Body of pancreas (tissue), 4 donors: ENCODE data around the gene DLGAP1. TPM values are rescaled to one million over a fixed set of nuclear protein-coding genes. Genes with fewer than 3 reads are reported as not detected.
"Not testable (repeated sequence)": the region's sequence is repeated elsewhere in the genome, so short reads cannot be mapped to it uniquely, and the experiment has no call there.

ENCODE experiments used
- ATAC-seq: fragments of 150-250 bp; one replicate; pipeline ENCODE4 v1.9.1; 2016
- DNase-seq, 4 donors: peaks; one replicate each; pipeline ENCODE4 v3.0.0-alpha.2; 2019
- H3K27ac ChIP-seq, 4 donors: fragments of 200-600 bp; sonication (generic); 1 replicate in 3 of 4; 2 replicates in 1 of 4; pipeline versions ENCODE4 v1.5.1 to v1.6.1; 2016 to 2019; ENCODE audit warnings: mild to moderate bottlenecking in 1 of 4, mixed read lengths in 1 of 4, moderate library complexity in 1 of 4
- H3K27me3 ChIP-seq, 2 donors: fragments of 200-600 bp; sonication (generic); one replicate each; pipeline ENCODE4 v1.6.0; 2016; ENCODE audit warnings: mild to moderate bottlenecking in 1 of 2
- H3K36me3 ChIP-seq, 2 donors: fragments of 200-600 bp; sonication (generic); replicated peaks in 1 of 2; 2 replicates each; pipeline ENCODE4 v1.5.1; 2016; ENCODE audit warnings: low read depth in 2 of 2; ENCODE audit not compliant: insufficient read depth in 1 of 2
- H3K4me1 ChIP-seq: fragments of 200-600 bp; sonication (generic); one replicate; pipeline ENCODE4 v1.6.0; 2016
- H3K4me3 ChIP-seq, 2 donors: fragments of 200-600 bp; sonication (generic); 1 replicate in 1 of 2; 2 replicates in 1 of 2; pipeline ENCODE4 v1.5.1; 2016 to 2019
- H3K9me3 ChIP-seq, 3 donors: fragments of 200-600 bp; sonication (generic); 1 replicate in 2 of 3; 2 replicates in 1 of 3; pipeline ENCODE4 v1.5.1; 2016
- POLR2A ChIP-seq, 3 donors: fragments of 450-650 bp; IDR thresholded peaks; one replicate each; pipeline ENCODE4 v1.6.1; 2016; ENCODE audit warnings: antibody characterized with exemption in 3 of 3, mild to moderate bottlenecking in 2 of 3
- WGBS, 2 donors: methylation state at CpG; one replicate each; pipeline ENCODE4 v1.1.5; 2017; 5-methylcytosine and 5-hydroxymethylcytosine counted together
- intact Hi-C: fragments of 100-400 bp; cut with DNase I; formaldehyde crosslinking; loops from one replicate; pipeline ENCODE4 v1.15.1; 2023
- total RNA-seq, 2 donors: library from RNA; depleted of rRNA; stranded (reverse); fragments of >200 nt; gene quantifications; one replicate each; pipeline ENCODE4 v1.1.0, GENCODE V29; 2016
- TF ChIP-seq, protein P1 (sequence below), 7 experiments: fragments of 450-650 bp in 4 of 7; fragments of 200-600 bp in 3 of 7; sonication (generic) in 3 of 7; IDR thresholded peaks; one replicate each; pipeline ENCODE4 v1.5.1; 2016 to 2019; ENCODE audit warnings: antibody characterized with exemption in 7 of 7

The DLGAP1 gene
- total RNA-seq, 2 donors from 2014 or later = 0.52 to 7.9 TPM

DNA sequence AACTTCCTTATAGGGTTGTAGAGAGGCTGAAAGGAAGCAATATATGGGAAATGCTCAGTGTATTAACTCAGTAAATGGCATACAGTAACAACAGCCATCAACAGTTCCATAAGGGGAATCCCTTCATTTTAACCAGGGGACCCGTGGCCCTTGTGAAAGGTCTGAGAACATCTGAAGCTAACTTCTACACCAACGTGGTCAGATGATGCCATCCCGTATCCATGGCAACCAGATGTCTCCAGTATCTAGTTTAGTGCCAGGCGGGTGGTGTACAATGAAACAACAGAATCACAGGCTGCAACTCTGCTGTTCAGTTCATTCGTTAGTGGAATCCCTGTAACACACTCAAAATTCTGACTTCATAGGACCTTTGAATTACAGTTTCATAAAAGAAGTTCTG, 842.8 kb downstream of the DLGAP1 start:
- Histone ChIP-seq H3K4me3 (no peak overlapping the region), H3K9me3 (no peaks in the 10 kb centered on the region), H3K27ac (no peak overlapping the region), H3K4me1 (no peaks in the 10 kb centered on the region), H3K27me3 (no peaks in the 10 kb centered on the region), H3K36me3 (no peaks in the 10 kb centered on the region)
- ATAC-seq = no peak
- intact Hi-C loops = no loop called here
- TF ChIP-seq POLR2A (IDR thresholded peaks at IDR 0.05) = no peak
- TF ChIP-seq, protein P1, sequence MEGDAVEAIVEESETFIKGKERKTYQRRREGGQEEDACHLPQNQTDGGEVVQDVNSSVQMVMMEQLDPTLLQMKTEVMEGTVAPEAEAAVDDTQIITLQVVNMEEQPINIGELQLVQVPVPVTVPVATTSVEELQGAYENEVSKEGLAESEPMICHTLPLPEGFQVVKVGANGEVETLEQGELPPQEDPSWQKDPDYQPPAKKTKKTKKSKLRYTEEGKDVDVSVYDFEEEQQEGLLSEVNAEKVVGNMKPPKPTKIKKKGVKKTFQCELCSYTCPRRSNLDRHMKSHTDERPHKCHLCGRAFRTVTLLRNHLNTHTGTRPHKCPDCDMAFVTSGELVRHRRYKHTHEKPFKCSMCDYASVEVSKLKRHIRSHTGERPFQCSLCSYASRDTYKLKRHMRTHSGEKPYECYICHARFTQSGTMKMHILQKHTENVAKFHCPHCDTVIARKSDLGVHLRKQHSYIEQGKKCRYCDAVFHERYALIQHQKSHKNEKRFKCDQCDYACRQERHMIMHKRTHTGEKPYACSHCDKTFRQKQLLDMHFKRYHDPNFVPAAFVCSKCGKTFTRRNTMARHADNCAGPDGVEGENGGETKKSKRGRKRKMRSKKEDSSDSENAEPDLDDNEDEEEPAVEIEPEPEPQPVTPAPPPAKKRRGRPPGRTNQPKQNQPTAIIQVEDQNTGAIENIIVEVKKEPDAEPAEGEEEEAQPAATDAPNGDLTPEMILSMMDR (IDR thresholded peaks at IDR 0.05) = no peak
- 65 to 69% methylated on average over 5 of the region's 5 CpGs for WGBS, 2 donors
- no peak for DNase-seq

DNA sequence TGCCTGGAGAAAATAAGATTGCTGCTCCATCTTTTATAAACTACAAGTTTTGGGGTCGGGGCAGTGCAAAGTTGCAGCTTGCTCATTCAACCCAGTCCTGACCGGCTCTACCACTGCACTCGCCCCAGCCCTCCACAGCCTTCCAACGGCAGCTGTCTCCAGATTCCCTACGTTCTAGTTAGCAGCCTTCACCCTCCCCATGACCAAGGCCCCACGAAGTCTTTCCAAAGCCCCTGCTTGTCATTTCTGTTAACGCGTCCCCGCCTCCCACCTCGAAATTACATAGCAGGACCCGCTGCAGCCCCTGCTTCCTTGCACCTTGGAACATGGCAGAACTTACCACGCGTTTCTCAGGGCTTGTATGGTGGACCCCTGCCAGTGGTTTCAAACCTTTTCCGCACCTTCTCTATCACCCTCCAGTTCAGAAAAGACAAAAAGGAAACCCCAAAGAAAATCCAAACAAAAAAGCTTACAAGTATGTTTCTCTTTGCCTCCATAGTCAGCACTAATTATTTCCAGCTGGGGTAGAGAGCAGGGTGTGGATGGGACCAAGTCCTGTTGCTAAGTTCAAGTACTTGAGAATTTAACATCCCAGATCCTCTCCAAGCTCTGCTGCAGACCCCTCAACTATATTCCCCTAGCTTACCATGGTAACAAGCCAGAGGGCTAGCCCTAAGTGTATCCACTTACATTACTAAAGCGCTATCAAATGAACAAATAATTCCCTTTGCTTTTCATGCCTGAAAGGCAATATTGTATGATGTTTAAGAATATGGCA, 843.6 kb downstream of the DLGAP1 start:
- 74 to 77% methylated on average over 15 of the region's 15 CpGs for WGBS, 2 donors
- H3K36me3 ChIP-seq = no peaks in the 10 kb centered on the region
- H3K9me3 ChIP-seq = no peaks in the 10 kb centered on the region
- DNase-seq = no peak
- TF ChIP-seq POLR2A (IDR thresholded peaks at IDR 0.05) = no peak
- TF ChIP-seq, protein P1 (IDR thresholded peaks at IDR 0.05) = no peak
- no peaks in the 10 kb centered on the region for H3K4me1 ChIP-seq
- intact Hi-C loops = no loop called here
- ATAC-seq = no peak
- no peak overlapping the region for H3K27ac ChIP-seq
- H3K27me3 ChIP-seq = no peaks in the 10 kb centered on the region
- no peak overlapping the region for H3K4me3 ChIP-seq

DNA sequence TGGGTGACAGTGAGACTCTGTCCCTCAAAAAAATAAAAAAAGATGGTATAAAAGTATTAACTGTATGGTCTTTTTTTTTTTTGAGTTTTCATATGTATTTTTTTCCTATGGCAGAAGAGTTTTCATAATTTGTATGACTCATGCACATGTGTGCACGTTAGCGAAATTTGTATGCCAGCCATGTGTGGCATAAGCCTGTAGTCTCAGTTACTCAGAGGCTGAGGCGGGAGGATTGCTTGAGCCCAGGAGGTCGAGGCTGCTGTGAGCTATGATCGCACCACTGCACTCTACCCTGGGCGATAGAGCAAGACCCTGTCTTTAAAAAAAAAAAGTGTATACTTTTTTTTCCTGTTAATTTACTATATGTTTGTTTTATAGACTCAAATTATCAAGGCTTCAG, 844.3 kb downstream of the DLGAP1 start:
- peaks cover 3% of the 10 kb centered on the region for H3K4me1 ChIP-seq
- TF ChIP-seq POLR2A (IDR thresholded peaks at IDR 0.05) = no peak
- TF ChIP-seq, protein P1 (IDR thresholded peaks at IDR 0.05) = no peak

DNA sequence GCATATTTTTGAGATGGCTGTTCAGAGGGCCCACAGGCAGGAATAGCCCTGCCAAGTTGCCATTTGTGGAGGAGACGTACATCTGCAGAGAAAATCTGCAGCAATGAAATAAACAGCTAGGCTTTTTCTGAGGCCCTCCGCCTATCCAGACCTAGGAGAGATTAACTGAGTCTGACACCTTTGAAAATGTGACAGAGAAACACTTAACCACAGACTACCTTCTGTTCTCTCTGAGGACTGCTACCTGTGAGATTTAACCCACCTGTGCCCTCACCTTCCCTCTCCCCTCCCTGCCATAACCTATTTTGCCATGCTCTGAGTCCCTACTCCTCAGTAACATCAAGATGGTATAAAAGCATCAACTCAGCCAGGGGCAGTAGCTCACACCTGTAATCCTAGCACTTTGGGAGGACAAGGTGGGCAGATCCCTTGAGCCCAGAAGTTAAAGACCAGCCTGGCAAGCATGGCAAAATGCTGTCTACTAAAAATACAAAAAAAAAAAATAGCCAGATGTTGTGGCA, 844.9 kb downstream of the DLGAP1 start:
- TF ChIP-seq, protein P1 (IDR thresholded peaks at IDR 0.05) = no peak
- no peak for TF ChIP-seq POLR2A (IDR thresholded peaks at IDR 0.05)
- no peaks in the 10 kb centered on the region for H3K36me3 ChIP-seq
- intact Hi-C loops = no loop called here
- H3K4me3 ChIP-seq = no peak overlapping the region
- H3K27me3 ChIP-seq = no peaks in the 10 kb centered on the region
- no peaks in the 10 kb centered on the region for H3K9me3 ChIP-seq
- H3K4me1 ChIP-seq = peaks cover 9% of the 10 kb centered on the region
- H3K27ac ChIP-seq = no peak overlapping the region
- no peak for DNase-seq
- no peak for ATAC-seq
- 87 to 93% methylated on average over 2 of the region's 2 CpGs for WGBS, 2 donors

More for the DNA sequence above, 844.3 kb downstream of the DLGAP1 start:
- intact Hi-C loops = no loop called here
- no peak overlapping the region for H3K27ac ChIP-seq
- H3K27me3 ChIP-seq = no peaks in the 10 kb centered on the region
- DNase-seq (no peak), ATAC-seq (no peak)
- 83 to 90% methylated on average over 6 of the region's 6 CpGs for WGBS, 2 donors
- H3K36me3 ChIP-seq = no peaks in the 10 kb centered on the region
- no peaks in the 10 kb centered on the region for H3K9me3 ChIP-seq
- H3K4me3 ChIP-seq = no peak overlapping the region

DNA sequence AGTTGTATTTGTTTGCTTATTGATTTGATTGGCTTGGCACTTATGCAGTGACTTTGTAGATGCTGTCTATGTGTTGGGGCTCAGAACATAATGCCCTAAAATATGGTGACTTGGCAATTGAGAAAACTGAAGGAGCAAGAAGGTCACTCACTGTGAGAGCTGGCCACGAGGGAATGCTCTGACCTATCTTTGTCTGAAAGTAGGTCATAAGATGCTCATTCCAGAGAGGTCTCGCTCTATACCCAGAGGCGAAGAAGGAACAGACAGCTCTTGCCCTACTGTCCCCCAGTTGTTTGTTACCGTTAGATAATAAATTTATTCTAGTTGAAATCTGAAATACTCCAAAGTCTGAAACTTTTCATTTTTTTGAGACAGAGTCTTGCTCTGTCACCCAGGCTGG, 846.6 kb downstream of the DLGAP1 start:
- no peaks in the 10 kb centered on the region for H3K9me3 ChIP-seq
- no peak overlapping the region for H3K27ac ChIP-seq
- no peaks in the 10 kb centered on the region for H3K27me3 ChIP-seq
- TF ChIP-seq, protein P1 (IDR thresholded peaks at IDR 0.05) = no peak
- TF ChIP-seq POLR2A (IDR thresholded peaks at IDR 0.05) = no peak
- 92 to 93% methylated on average over 4 of the region's 4 CpGs for WGBS, 2 donors
- DNase-seq (no peak), ATAC-seq (no peak)
- intact Hi-C loops = no loop called here
- H3K36me3 ChIP-seq = no peaks in the 10 kb centered on the region
- H3K4me1 ChIP-seq = peaks cover 26% of the 10 kb centered on the region
- no peak overlapping the region for H3K4me3 ChIP-seq

DNA sequence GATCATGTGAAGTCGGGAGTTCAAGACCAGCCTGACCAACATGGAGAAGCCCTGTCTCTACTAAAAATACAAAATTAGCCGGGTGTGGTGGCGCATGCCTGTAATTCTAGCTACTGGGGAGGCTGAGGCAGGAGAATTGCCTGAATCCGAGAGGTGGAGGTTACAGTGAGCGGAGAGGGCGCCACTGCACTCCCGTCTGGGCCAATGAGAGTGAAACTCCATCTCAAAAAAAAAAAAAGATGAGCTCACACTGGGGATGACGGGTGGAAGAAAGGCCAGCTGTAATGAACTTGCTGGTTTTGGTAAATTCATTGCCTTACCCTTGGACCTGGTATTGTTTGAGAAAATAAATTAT, 847.0 kb downstream of the DLGAP1 start:
- WGBS, 2 donors = 85 to 92% methylated on average over 7 to 8 of the region's 8 CpGs
- H3K4me3 ChIP-seq, ATAC-seq, DNase-seq, H3K36me3 ChIP-seq, H3K27ac ChIP-seq, intact Hi-C loops, H3K27me3 ChIP-seq, H3K9me3 ChIP-seq: not testable (repeated sequence)
- H3K4me1 ChIP-seq = peaks cover 30% of the 10 kb centered on the region
